Kidney (tissue), 14 donors: Measurements from ENCODE around the gene CEP112. TPM values are rescaled to one million over a fixed set of nuclear protein-coding genes. Genes with fewer than 3 reads are reported as not detected.
A peak's percentile ranks its signal among the peaks of the same experiment; 100 is the strongest.

Experiments
- DNase-seq, 5 donors: peaks; one replicate each; pipeline ENCODE4 v3.0.0-alpha.2; 2013 to 2020
- FAIRE-seq: peaks from 2 replicates; lab custom pipeline; 2012; peaks lifted over from hg19 to GRCh38; lab: Jason Lieb, UNC
- H3K27ac ChIP-seq, 2 donors: one replicate each; pipeline ENCODE4 v1.7.0; 2013; ENCODE audit warnings: low read depth in 2 of 2, low read length in 2 of 2, inconsistent platforms in 1 of 2
- H3K27me3 ChIP-seq: one replicate; pipeline ENCODE4 v1.7.1; 2013; ENCODE audit warnings: low read length, inconsistent platforms; ENCODE audit not compliant: control insufficient read depth, insufficient read depth
- H3K36me3 ChIP-seq, 3 donors: one replicate each; pipeline versions ENCODE4 v1.7.0 to v1.7.1; 2013; ENCODE audit warnings: low read length in 3 of 3, control low read depth in 1 of 3, inconsistent platforms in 1 of 3; ENCODE audit not compliant: insufficient read depth in 3 of 3, control insufficient read depth in 2 of 3
- H3K4me1 ChIP-seq, 3 donors: one replicate each; pipeline versions ENCODE4 v1.7.0 to v1.7.1; 2013; ENCODE audit warnings: low read length in 3 of 3, inconsistent platforms in 1 of 3, low read depth in 1 of 3; ENCODE audit not compliant: control insufficient read depth in 2 of 3, insufficient read depth in 2 of 3
- H3K4me3 ChIP-seq, 3 donors: one replicate each; pipeline versions ENCODE4 v1.7.0 to v1.8.1; 2013; ENCODE audit warnings: low read length in 3 of 3, control low read depth in 1 of 3, inconsistent platforms in 1 of 3
- H3K9ac ChIP-seq, 3 donors: one replicate each; pipeline versions ENCODE4 v1.7.0 to v1.7.1; 2013; ENCODE audit warnings: low read length in 3 of 3, control low read depth in 1 of 3, inconsistent platforms in 1 of 3
- H3K9me3 ChIP-seq, 3 donors: one replicate each; pipeline versions ENCODE4 v1.7.0 to v1.7.1; 2013; ENCODE audit warnings: low read length in 3 of 3, control low read depth in 1 of 3, inconsistent platforms in 1 of 3; ENCODE audit not compliant: control insufficient read depth in 2 of 3, insufficient read depth in 1 of 3
- CTCF ChIP-seq: IDR thresholded peaks from 3 replicates; pipeline ENCODE4 v1.5.1; 2012; ENCODE audit warnings: mild to moderate bottlenecking, moderate library complexity, borderline replicate concordance; ENCODE audit not compliant: insufficient read depth; ENCODE audit errors: extremely low read depth
- intact Hi-C: fragments of 100-400 bp; cut with DNase I; formaldehyde crosslinking; loops from one replicate; pipeline ENCODE4 v1.11.1; 2022
- polyA plus RNA-seq: library from polyadenylated mRNA; stranded (reverse); fragments of 350-450 nt; fragmentation: Illumina TruSeq; extraction: RNeasy Lipid Tissue Mini Kit (QIAGEN cat#74804); gene quantifications from one replicate; pipeline ENCODE4 v1.2.3, GENCODE V29; 2014; ENCODE audit warnings: low read depth, low replicate concordance; ENCODE audit not compliant: insufficient read depth
- total RNA-seq: library from RNA; stranded (reverse); fragmentation: NEBNext Ultra II Directional; extraction: Animal tissue kit (Norgen Biotek cat#: 25700); gene quantifications from one replicate; pipeline ENCODE4 v1.2.1, GENCODE V29; 2021
- donor health status: control.
- donor health status: control.
- donor health status: control.
- donor health status: control.
- donor health status: control.
- donor health status: DM: yes; HTN: yes; CAD: no.
- donor health status: Normal renal cell carcinoma (clear cell type).

Gene CEP112
- total and polyA plus RNA-seq, 2 donors from 2014 or later, result 17.0 to 27.4 TPM

- H3K4me1 ChIP-seq, result no peaks in the 10 kb centered on the region
- DNase-seq (peak in 1 of 5 donors; percentile 13), FAIRE-seq (no peak)
- no peaks in the 10 kb centered on the region for H3K36me3 ChIP-seq
- no peaks in the 10 kb centered on the region for H3K9me3 ChIP-seq
- no peak overlapping the region for H3K27ac ChIP-seq
- intact Hi-C loops, result no loop called here
- TF ChIP-seq CTCF, result no peak
- no peak overlapping the region for H3K4me3 ChIP-seq
- H3K27me3 ChIP-seq, result no peaks in the 10 kb centered on the region
- no peak overlapping the region for H3K9ac ChIP-seq
Observed at GRCh38 chr17:65918500-65918899, 273.4 kb downstream of the CEP112 start.

- DNase-seq, result no peak
- no peak overlapping the region for H3K27ac ChIP-seq
- H3K9ac ChIP-seq, result no peak overlapping the region
- no peaks in the 10 kb centered on the region for H3K4me1 ChIP-seq
- H3K27me3 ChIP-seq, result no peaks in the 10 kb centered on the region
- no peak for TF ChIP-seq CTCF
- no peak for FAIRE-seq
- no peak overlapping the region for H3K4me3 ChIP-seq
- intact Hi-C loops, result no loop called here
- H3K9me3 ChIP-seq, result no peaks in the 10 kb centered on the region
- no peaks in the 10 kb centered on the region for H3K36me3 ChIP-seq
Observed at GRCh38 chr17:65917560-65917959, 274.4 kb downstream of the CEP112 start.

GRCh38 chr17:65916425-65916824 is 275.5 kb downstream of the CEP112 start:
- H3K4me3 ChIP-seq, result no peak overlapping the region
- H3K27ac ChIP-seq, result no peak overlapping the region
- no peaks in the 10 kb centered on the region for H3K27me3 ChIP-seq
- DNase-seq (no peak), FAIRE-seq (no peak)
- H3K9ac ChIP-seq, result no peak overlapping the region
- H3K36me3 ChIP-seq, result no peaks in the 10 kb centered on the region
- H3K9me3 ChIP-seq, result no peaks in the 10 kb centered on the region
- no peaks in the 10 kb centered on the region for H3K4me1 ChIP-seq
- TF ChIP-seq CTCF, result no peak
- intact Hi-C loops, result no loop called here

- no peak for FAIRE-seq
- Histone ChIP-seq H3K4me3 (no peak overlapping the region), H3K4me1 (no peaks in the 10 kb centered on the region), H3K27me3 (no peaks in the 10 kb centered on the region), H3K9me3 (peaks cover 0 to 8% (median 2%) of the 10 kb centered on the region in 3 donors), H3K36me3 (no peaks in the 10 kb centered on the region), H3K27ac (no peak overlapping the region), H3K9ac (no peak overlapping the region)
- intact Hi-C loops, result no loop called here
- no peak for DNase-seq
- TF ChIP-seq CTCF, result no peak
Observed at GRCh38 chr17:65914784-65915342, 277.1 kb downstream of the CEP112 start.
